ENCODE measurements around the gene NSD2. TPM values are rescaled to one million over a fixed set of nuclear protein-coding genes. Genes with fewer than 3 reads are reported as not detected.

The NSD2 gene
- total RNA-seq, 1 experiment from 2014 or later = 109 TPM

DNA sequence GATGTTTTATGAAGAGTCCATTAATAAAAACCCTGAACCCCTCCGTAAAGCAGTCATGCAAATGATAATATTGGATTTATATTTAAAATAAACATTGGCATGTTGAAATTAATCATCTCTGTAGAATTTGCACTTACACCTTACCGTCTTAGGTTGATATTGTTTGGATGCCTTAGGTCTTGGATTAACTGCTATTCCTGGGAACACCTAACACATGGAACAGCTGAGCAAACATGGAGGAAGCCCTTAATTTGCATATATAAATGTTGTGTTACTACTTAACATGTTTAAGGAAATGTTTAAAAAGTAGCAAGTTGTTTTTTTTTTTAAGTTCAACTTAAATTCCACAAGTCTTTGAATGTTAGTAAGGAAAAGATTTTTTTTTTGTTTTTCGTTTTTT lies 62.5 kb downstream of the NSD2 start:
- Mint-ChIP-seq H3K27ac (ENCODE audit: low read depth, unreplicated experiment) (no peak overlapping the region), H3K4me1 (ENCODE audit: insufficient read depth, unreplicated experiment) (peaks cover 9% of the 10 kb centered on the region), H3K4me3 (ENCODE audit: unreplicated experiment) (no peak overlapping the region), H3K36me3 (ENCODE audit: insufficient read depth, unreplicated experiment) (peaks cover 57% of the 10 kb centered on the region), H3K9me3 (ENCODE audit: unreplicated experiment) (no peaks in the 10 kb centered on the region), H3K27me3 (ENCODE audit: insufficient read depth, unreplicated experiment) (no peaks in the 10 kb centered on the region)
- ChIA-PET CTCF (interaction anchor here (0.6 to 1.0 kb wide), 3 partner anchors 115 to 793 kb away, joined by 3 to 6 read pairs (median 5); no protein-coding TSS in a partner anchor), POLR2A (no interaction called here)
- DNase-seq (ENCODE audit: unreplicated experiment) = no peak
- no TSS peak for BruUV-seq (replicated peaks)
- intact Hi-C loops (cut with micrococcal nuclease) = no loop called here
- TF ChIP-seq, protein P1, sequence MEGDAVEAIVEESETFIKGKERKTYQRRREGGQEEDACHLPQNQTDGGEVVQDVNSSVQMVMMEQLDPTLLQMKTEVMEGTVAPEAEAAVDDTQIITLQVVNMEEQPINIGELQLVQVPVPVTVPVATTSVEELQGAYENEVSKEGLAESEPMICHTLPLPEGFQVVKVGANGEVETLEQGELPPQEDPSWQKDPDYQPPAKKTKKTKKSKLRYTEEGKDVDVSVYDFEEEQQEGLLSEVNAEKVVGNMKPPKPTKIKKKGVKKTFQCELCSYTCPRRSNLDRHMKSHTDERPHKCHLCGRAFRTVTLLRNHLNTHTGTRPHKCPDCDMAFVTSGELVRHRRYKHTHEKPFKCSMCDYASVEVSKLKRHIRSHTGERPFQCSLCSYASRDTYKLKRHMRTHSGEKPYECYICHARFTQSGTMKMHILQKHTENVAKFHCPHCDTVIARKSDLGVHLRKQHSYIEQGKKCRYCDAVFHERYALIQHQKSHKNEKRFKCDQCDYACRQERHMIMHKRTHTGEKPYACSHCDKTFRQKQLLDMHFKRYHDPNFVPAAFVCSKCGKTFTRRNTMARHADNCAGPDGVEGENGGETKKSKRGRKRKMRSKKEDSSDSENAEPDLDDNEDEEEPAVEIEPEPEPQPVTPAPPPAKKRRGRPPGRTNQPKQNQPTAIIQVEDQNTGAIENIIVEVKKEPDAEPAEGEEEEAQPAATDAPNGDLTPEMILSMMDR (IDR thresholded peaks at IDR 0.05; ENCODE audit: unreplicated experiment) = no peak

DNA sequence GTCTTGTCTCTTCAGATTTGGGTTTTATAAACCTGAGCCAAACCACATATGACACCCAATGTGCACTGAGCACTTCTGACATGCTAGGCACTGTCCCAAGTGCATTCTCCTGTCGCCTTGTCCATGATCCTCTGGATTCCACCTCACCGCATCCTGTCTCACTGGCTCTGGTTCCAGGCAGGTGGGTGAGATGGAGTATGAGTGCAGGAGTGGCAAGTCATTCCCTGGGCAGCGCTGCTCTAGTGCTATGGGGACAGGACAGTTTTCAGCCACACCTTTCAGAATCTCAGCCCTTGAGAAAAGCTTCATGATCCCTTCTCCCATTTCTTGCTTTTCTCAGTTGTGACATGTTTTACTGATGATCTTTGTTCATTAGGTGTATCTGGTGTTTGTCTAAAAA lies 66.4 kb downstream of the NSD2 start:
- H3K36me3 Mint-ChIP-seq (ENCODE audit: insufficient read depth, unreplicated experiment) = peaks cover 46% of the 10 kb centered on the region
- TF ChIP-seq, protein P1 (IDR thresholded peaks at IDR 0.05; ENCODE audit: unreplicated experiment) = no peak
- no peak overlapping the region for H3K4me3 Mint-ChIP-seq (ENCODE audit: unreplicated experiment)
- DNase-seq (ENCODE audit: unreplicated experiment) = no peak
- peak overlapping the region; percentile 77 for H3K27ac Mint-ChIP-seq (ENCODE audit: low read depth, unreplicated experiment)
- H3K4me1 Mint-ChIP-seq (ENCODE audit: insufficient read depth, unreplicated experiment) = peaks cover 29% of the 10 kb centered on the region
- intact Hi-C loops (cut with micrococcal nuclease) = no loop called here
- ChIA-PET POLR2A (no interaction called here), CTCF (no interaction called here)
- BruUV-seq (replicated peaks) = no TSS peak
- H3K9me3 Mint-ChIP-seq (ENCODE audit: unreplicated experiment) = no peaks in the 10 kb centered on the region
- H3K27me3 Mint-ChIP-seq (ENCODE audit: insufficient read depth, unreplicated experiment) = no peaks in the 10 kb centered on the region

DNA sequence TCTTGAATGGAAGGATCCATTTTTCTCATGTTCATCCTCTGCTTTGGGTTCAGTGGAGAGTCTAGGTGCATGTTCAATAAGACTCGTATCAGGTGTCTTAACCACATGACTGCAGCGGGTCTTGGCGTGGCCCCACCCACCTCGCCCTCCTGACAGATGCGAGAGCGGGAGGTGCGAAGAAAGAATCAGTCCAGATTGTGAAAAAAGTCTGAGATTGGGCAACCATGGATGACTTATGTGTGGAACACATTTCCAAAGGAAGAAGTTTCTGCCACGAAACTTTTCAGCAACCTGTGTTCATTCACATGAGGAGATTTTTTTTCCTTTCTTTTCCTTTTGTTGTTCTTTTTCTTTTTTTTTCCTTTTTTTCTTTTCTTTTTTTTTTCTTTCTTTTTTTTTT lies 66.8 kb downstream of the NSD2 start:
- Mint-ChIP-seq H3K9me3 (ENCODE audit: unreplicated experiment) (no peaks in the 10 kb centered on the region), H3K4me3 (ENCODE audit: unreplicated experiment) (no peak overlapping the region), H3K36me3 (ENCODE audit: insufficient read depth, unreplicated experiment) (peaks cover 43% of the 10 kb centered on the region), H3K27me3 (ENCODE audit: insufficient read depth, unreplicated experiment) (no peaks in the 10 kb centered on the region), H3K27ac (ENCODE audit: low read depth, unreplicated experiment) (peak overlapping the region; percentile 77), H3K4me1 (ENCODE audit: insufficient read depth, unreplicated experiment) (peaks cover 29% of the 10 kb centered on the region)
- intact Hi-C loops (cut with micrococcal nuclease) = no loop called here
- CTCF ChIA-PET = interaction anchor here (1.7 kb wide), 1 partner anchor 24 kb away, joined by 4 read pairs; no protein-coding TSS in a partner anchor
- TF ChIP-seq, protein P1 (IDR thresholded peaks at IDR 0.05; ENCODE audit: unreplicated experiment) = no peak
- BruUV-seq (replicated peaks) = no TSS peak
- DNase-seq (ENCODE audit: unreplicated experiment) = peak; percentile 87
- POLR2A ChIA-PET = interaction anchor here (0.7 to 1.1 kb wide), 2 partner anchors 39 to 300 kb away, joined by 3 read pairs; no protein-coding TSS in a partner anchor

DNA sequence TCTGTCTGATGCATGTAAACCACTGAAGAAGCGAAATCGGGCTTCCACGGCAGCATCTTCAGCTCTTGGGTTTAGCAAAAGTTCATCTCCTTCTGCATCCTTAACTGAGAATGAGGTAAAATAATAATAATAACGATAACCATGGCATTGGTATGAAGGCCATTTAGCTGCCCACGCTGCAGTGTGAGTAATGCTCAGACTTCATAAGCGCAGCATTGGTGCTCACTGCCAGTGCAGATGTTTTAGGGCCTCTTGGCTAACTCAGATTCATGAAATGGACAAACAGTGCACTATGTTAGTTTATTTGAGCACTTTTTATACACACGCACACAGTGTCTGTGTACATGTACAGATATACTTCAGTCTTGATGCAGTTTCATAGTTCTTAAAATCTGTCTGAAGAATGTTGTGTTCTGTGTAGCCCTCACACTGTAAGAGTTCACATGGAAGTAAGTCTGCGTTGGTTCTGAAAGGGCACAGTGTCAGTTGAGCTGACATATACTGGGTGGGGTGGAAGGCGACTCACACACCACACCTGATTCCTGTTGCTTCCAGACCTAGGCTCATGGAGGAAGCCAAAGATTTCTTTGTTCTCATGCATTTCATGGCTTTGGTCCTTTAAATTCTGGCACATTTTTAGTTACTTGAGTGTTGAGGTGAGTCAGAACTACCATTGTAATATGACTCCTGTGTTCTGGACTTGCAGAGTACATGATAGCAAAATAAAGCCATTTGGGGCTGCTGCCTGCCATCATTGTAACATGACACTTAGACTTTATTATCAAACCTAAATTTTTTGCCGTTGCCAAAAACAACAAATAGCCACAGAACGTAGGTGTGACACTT lies 68.7 kb downstream of the NSD2 start:
- Mint-ChIP-seq H3K36me3 (ENCODE audit: insufficient read depth, unreplicated experiment) (peaks cover 47% of the 10 kb centered on the region), H3K27ac (ENCODE audit: low read depth, unreplicated experiment) (peak overlapping the region; percentile 77), H3K27me3 (ENCODE audit: insufficient read depth, unreplicated experiment) (no peaks in the 10 kb centered on the region), H3K4me3 (ENCODE audit: unreplicated experiment) (peak overlapping the region; percentile 54), H3K9me3 (ENCODE audit: unreplicated experiment) (no peaks in the 10 kb centered on the region), H3K4me1 (ENCODE audit: insufficient read depth, unreplicated experiment) (peaks cover 29% of the 10 kb centered on the region)
- ChIA-PET POLR2A (interaction anchor here (0.6 to 1.6 kb wide), 10 partner anchors 12 to 69 kb away, joined by 3 to 6 read pairs (median 3); partner anchors contain the start of gene NELFA), CTCF (interaction anchor here (0.6 to 1.7 kb wide), 7 partner anchors 14 to 230 kb away, joined by 3 to 5 read pairs (median 3); partner anchors contain the start of genes TACC3 and TMEM129)
- intact Hi-C loops (cut with micrococcal nuclease) = no loop called here
- peak; percentile 93 for DNase-seq (ENCODE audit: unreplicated experiment)
- no TSS peak for BruUV-seq (replicated peaks)
- TF ChIP-seq, protein P1 (IDR thresholded peaks at IDR 0.05; ENCODE audit: unreplicated experiment) = no peak
